Spleen (tissue), 7 donors: ENCODE results near the gene SSR3.

Source experiments
- CTCF ChIP-seq, 11 experiments: fragments of 200-600 bp in 7 of 11; fragments of 450-650 bp in 4 of 11; sonication (generic) in 4 of 11; IDR thresholded peaks in 8 of 11; conservative IDR thresholded peaks in 3 of 11; 1 replicate in 7 of 11; 2 replicates in 4 of 11; pipeline versions ENCODE4 v1.4.0 to v1.8.0; 2016 to 2021; ENCODE audit warnings: antibody characterized with exemption in 11 of 11, inconsistent platforms in 4 of 11, mild to moderate bottlenecking in 1 of 11
- POLR2A ChIP-seq, 3 donors: fragments of 450-650 bp; IDR thresholded peaks; one replicate each; pipeline ENCODE4 v1.5.1; 2017; ENCODE audit warnings: antibody characterized with exemption in 3 of 3, mild to moderate bottlenecking in 1 of 3
- POLR2AphosphoS5 ChIP-seq, 3 donors: sonication (generic); formaldehyde crosslinking; IDR thresholded peaks; one replicate each; pipeline ENCODE4 v1.5.1; 2017; ENCODE audit warnings: antibody characterized with exemption in 3 of 3
- donor health status: DM: no; HTN: no; CAD: no; lungs with moderate emphysema.
- donor health status: DM: no; HTN: no; CAD: no.
- donor health status: DM: no; HTN: no; CAD: no.

DNA sequence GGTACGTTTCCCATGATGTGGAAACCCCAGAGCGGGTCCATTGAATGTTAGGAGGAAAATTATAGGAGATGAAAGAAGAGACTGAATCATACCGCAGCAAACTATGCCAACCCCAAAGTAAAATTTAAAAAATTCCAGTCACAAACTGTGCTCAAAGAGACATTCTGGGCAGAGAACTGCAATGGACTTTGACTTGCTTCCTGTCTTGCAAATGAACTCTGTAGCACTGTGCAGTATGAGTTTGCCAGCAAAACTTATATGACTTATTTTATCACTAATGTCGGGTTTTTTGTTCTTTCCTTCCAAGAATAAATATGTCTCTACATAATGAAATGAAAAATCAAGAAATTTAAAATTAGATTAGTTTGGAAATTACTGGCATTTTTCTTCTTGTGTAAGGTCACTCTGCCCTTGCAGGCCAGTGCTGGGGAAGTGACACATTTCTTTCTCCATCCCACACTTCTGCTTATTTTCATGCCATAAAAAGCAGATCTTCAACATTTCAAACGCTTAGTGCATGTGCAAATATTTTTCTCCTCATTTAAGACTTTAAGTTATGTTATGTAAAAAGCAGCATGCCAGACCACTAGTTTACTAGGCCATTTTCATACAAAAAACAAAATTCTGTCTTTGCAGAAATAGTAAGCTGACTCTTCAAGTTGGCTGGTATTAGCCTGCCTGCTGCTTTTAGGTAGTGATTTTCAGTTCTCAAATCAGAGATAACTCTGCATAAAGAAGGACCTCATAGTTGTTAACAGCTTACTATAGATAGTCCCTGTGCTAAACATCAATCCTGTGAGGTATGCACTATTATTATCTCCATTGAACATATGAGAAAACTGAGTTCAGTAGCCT, 32.2 kb upstream of the SSR3 start:
- TF ChIP-seq CTCF (IDR thresholded peaks at IDR 0.05 in 8 of 11, conservative IDR thresholded peaks at IDR 0.05 in 3 of 11), result no peak
- TF ChIP-seq POLR2A (IDR thresholded peaks at IDR 0.05), result no peak
- no peak for TF ChIP-seq POLR2AphosphoS5 (IDR thresholded peaks at IDR 0.05)
